IPS DF 6.9 (cell line): ENCODE results near the gene IRF1.

ENCODE experiments used
- DNase-seq: peaks from one replicate; pipeline ENCODE4 v3.0.0-alpha.2; 2013; ENCODE audit warnings: low read depth, low spot score
- H3K27ac ChIP-seq: one replicate; pipeline ENCODE4 v1.5.1; 2013; ENCODE audit warnings: low read length, control low read depth
- H3K27me3 ChIP-seq: 2 replicates; pipeline ENCODE4 v1.6.1; 2013; ENCODE audit warnings: mild to moderate bottlenecking, low read length; ENCODE audit not compliant: control insufficient read depth, insufficient read depth
- H3K36me3 ChIP-seq: 2 replicates; pipeline ENCODE4 v1.6.1; 2013; ENCODE audit warnings: low read length; ENCODE audit not compliant: control insufficient read depth, insufficient read depth
- H3K4me1 ChIP-seq: 2 replicates; pipeline ENCODE4 v1.6.1; 2013; ENCODE audit warnings: low read length; ENCODE audit not compliant: control insufficient read depth, insufficient read depth
- H3K4me3 ChIP-seq: 2 replicates; pipeline ENCODE4 v1.5.1; 2013; ENCODE audit warnings: mild to moderate bottlenecking, low read length
- H3K9me3 ChIP-seq: 2 replicates; pipeline ENCODE4 v1.6.1; 2013; ENCODE audit warnings: low read length, inconsistent platforms; ENCODE audit not compliant: control insufficient read depth, insufficient read depth
- WGBS: extraction: QIAGEN DNeasy Blood & Tissue Kit; methylation state at CpG from one replicate; pipeline ENCODE4 v1.1.7; 2013; ENCODE audit warnings: mixed read lengths, missing lambda C conversion rate; ENCODE audit not compliant: insufficient read length, insufficient coverage; 5-methylcytosine and 5-hydroxymethylcytosine counted together

Gene IRF1

DNA sequence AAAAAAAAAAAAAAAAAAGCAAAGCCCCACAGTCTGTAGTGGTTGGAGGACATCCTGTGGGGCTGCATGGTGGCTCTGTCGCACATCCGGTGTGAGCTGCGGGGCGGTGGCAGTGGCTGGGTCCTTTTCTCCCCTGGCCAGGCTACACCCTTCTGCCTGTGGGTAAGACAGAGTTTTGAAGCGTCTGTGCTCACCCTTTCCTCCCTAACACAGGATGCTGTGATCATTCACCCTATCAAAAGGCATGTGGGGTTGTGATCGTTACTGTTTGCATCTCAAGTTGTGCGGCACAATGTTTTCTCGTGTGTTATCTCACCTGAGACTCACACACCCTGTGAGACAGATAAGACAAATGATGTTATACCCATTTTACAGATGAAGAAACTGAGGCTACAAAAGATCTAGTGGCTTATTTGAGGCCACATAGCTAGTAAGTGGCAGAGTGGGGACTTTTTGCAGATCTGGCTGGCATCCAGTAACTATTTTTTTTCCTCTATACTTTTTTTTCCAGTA is 17.5 kb downstream of the IRF1 start:
- no CpG with 5 or more reads among the region's 8 CpGs for WGBS

DNA sequence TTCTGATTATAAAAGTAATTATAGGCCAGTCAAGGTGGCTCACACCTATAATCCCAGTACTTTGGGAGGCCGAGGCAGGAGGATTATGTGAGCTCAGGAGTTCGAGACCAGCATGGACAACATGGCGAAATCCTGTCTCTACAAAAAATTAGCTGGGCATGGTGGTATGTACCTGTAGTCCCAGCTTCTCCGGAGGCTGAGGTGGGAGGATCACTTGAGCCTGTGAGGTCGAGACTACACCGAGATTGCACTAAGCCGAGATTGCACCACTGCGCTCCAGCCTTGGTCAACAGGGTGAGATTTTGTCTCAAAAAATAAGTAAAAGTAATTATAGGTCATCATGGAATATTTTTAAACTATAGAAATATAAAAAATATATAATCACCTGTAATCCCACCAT is 18.1 kb downstream of the IRF1 start:
- DNase-seq: no peak
- Histone ChIP-seq H3K27ac (no peak overlapping the region), H3K4me3 (no peak overlapping the region), H3K9me3 (no peaks in the 10 kb centered on the region), H3K36me3 (no peaks in the 10 kb centered on the region), H3K4me1 (no peaks in the 10 kb centered on the region), H3K27me3 (no peaks in the 10 kb centered on the region)
- WGBS: no CpG with 5 or more reads among the region's 8 CpGs

More for the DNA sequence above, 17.5 kb downstream of the IRF1 start:
- Histone ChIP-seq H3K9me3 (no peaks in the 10 kb centered on the region), H3K27me3 (no peaks in the 10 kb centered on the region), H3K4me3 (no peak overlapping the region), H3K36me3 (no peaks in the 10 kb centered on the region), H3K27ac (no peak overlapping the region), H3K4me1 (no peaks in the 10 kb centered on the region)
- no peak for DNase-seq

DNA sequence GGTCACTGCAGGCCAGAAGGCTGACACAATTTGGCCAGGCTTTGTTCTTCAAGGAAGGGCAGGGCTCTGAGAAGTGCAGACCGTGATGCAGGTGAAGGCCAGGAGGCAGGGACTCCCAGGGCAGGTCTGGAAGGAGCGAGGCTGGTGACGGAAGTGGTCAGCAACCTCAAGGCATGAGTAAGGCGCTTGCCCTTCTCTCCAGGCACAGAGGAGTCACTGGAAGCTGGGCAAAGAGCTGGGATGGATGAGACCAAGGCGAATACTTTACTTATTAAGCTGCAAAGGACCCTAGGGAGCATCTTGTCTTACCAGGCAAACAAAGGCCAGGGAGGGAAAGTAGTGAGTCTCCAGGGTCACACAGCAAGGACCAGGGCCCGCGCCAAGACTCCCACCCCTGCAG is 18.6 kb downstream of the IRF1 start:
- no peaks in the 10 kb centered on the region for H3K9me3 ChIP-seq
- H3K4me1 ChIP-seq: no peaks in the 10 kb centered on the region
- H3K4me3 ChIP-seq: no peak overlapping the region
- WGBS: no CpG with 5 or more reads among the region's 7 CpGs
- H3K27ac ChIP-seq: no peak overlapping the region
- no peak for DNase-seq
- H3K27me3 ChIP-seq: no peaks in the 10 kb centered on the region
- H3K36me3 ChIP-seq: no peaks in the 10 kb centered on the region

GRCh38 chr5:132471151-132471907 is 19.2 kb downstream of the IRF1 start:
- H3K27me3 ChIP-seq: no peaks in the 10 kb centered on the region
- no peak overlapping the region for H3K4me3 ChIP-seq
- no peak overlapping the region for H3K27ac ChIP-seq
- DNase-seq: no peak
- WGBS: no CpG with 5 or more reads among the region's 2 CpGs
- H3K9me3 ChIP-seq: no peaks in the 10 kb centered on the region
- H3K4me1 ChIP-seq: no peaks in the 10 kb centered on the region
- no peaks in the 10 kb centered on the region for H3K36me3 ChIP-seq

DNA sequence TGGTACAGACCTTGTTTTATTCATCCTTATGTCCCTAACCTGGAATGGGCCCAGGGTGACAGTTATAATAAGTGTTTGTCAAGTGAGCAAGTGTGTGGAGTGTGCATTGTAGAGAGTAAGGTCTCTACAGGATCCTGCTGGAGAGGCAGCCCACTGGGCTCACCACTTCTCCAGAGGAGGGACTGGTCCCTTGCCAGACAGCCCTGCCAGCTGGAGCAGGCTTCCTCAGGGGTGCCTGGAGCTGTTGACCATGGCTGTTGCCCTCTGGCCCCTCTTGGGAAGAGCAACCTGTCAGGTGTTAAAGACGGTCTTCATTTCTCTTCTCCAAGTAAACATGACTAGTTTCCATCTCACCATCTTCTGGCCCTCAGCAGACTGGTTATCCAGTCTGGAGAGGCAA is 20.0 kb downstream of the IRF1 start:
- Histone ChIP-seq H3K4me3 (no peak overlapping the region), H3K27me3 (no peaks in the 10 kb centered on the region), H3K9me3 (no peaks in the 10 kb centered on the region), H3K36me3 (no peaks in the 10 kb centered on the region), H3K27ac (no peak overlapping the region), H3K4me1 (no peaks in the 10 kb centered on the region)
- no CpG with 5 or more reads among the region's 1 CpG for WGBS
- DNase-seq: no peak

DNA sequence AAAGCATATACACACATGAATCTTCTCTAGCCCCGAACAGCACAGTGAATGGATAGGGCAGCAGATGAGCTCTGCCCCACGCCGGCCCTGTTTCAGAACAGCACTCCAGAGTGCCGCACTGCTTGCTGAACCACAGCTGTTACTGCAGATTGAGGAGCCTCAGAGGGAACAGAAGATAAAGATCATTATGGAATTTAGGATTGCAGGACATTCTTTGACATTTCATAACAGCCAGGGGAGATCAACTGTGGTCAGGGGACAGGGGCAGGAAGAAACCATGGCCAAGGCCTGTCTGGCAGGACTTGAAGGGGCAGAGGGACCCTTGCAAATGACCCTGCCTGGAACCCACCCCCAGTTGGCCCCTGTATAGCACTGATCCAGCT is 20.6 kb downstream of the IRF1 start:
- Histone ChIP-seq H3K9me3 (no peaks in the 10 kb centered on the region), H3K27ac (no peak overlapping the region), H3K4me3 (no peak overlapping the region), H3K36me3 (no peaks in the 10 kb centered on the region), H3K27me3 (no peaks in the 10 kb centered on the region), H3K4me1 (peaks cover under 1% of the 10 kb centered on the region; the same call in 1 of the 2 replicates)
- no CpG with 5 or more reads among the region's 4 CpGs for WGBS
- DNase-seq: no peak

DNA sequence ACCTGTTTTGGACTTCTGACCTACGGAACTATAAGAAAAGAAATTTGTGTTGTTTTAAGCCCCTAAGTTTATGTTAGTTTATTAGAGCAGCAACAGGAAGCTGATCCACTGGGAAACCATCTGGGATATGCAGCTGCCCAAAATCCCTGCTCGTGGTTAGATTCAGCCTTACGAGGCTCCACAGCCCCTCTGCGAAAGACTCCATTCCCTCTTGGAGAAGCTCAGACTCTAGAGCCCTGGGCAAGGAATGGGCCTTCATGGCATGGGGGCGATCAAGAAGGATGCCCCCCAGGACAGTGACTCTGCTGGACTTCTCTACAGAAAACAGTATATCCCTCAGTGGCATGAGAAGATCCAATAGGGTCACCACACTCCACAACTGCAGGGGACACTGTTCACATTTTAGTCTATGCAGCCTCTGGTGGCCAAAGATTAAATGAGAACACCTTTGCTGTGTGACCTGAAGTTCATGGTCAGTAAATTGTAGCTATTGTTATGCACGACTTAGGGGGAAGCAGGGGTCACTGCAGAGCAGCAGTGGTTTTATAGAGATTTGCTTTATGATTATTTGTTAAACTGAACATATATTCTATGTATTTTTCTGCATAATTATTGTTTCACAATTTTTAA is 21.1 kb downstream of the IRF1 start:
- no peaks in the 10 kb centered on the region for H3K27me3 ChIP-seq
- DNase-seq: no peak
- H3K9me3 ChIP-seq: no peaks in the 10 kb centered on the region
- H3K4me3 ChIP-seq: no peak overlapping the region
- H3K36me3 ChIP-seq: no peaks in the 10 kb centered on the region
- H3K4me1 ChIP-seq: peaks cover 3% of the 10 kb centered on the region; the same call in 1 of the 2 replicates
- no CpG with 5 or more reads among the region's 6 CpGs for WGBS
- H3K27ac ChIP-seq: no peak overlapping the region

DNA sequence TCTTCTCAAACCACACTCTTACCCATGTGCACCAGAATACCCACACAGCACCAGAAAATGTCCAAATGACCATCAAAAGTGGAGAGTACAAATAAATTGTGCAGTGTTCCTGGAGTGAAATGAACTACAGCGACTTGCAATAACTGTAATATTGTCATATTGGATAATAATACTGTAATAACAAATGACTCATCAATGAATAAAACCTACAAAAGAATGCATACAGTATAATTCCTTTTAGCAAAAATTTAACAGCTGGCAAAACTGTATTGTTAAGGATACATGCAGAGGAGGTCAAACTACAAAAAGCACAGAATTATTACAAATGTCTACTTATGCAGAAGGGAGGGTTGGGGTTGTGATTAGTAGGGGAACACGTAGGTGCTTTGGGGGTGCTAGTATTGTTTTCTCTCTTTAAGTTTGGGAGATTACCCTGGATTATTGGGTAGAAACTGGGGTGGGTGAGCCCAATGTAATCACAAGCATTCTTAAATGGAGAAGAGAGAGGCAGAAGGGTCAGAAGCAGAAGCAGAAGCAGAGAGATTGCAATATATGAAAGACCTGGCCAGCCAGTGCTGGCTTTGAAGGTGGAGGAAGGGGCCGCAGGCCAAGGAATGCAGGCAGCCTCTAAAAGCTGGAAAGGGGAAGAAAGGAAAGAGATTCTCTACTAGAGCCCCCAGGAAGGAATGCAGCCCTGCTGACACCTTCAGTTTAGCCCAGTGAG is 21.8 kb downstream of the IRF1 start:
- Histone ChIP-seq H3K9me3 (no peaks in the 10 kb centered on the region), H3K27ac (no peak overlapping the region), H3K4me3 (no peak overlapping the region), H3K27me3 (no peaks in the 10 kb centered on the region), H3K4me1 (peaks cover 7% of the 10 kb centered on the region), H3K36me3 (no peaks in the 10 kb centered on the region)
- WGBS: no CpG with 5 or more reads among the region's 3 CpGs
- DNase-seq: no peak

GRCh38 chr5:132467287-132467984 is 23.1 kb downstream of the IRF1 start:
- Histone ChIP-seq H3K4me1 (peaks cover 7% of the 10 kb centered on the region), H3K27me3 (no peaks in the 10 kb centered on the region), H3K4me3 (no peak overlapping the region), H3K27ac (no peak overlapping the region), H3K36me3 (no peaks in the 10 kb centered on the region), H3K9me3 (no peaks in the 10 kb centered on the region)
- WGBS: no CpG with 5 or more reads among the region's 4 CpGs
- no peak for DNase-seq
